Stimulated activated naive CD8-positive, alpha-beta T cell treated with anti-CD3 and anti-CD28 coated beads, Interleukin-15, amount 100 ng/mL, for 72 hours (primary cell): ENCODE data around the gene HES4.
"Not testable (repeated sequence)": the region's sequence is repeated elsewhere in the genome, so short reads cannot be mapped to it uniquely, and the experiment has no call there.

Experiments
- ATAC-seq: fragments of 150-1000 bp; cut with Tn5 transposase; 2 replicates; pipeline ENCODE4 v1.10.0; 2021; ENCODE audit warnings: mild to moderate bottlenecking, moderate library complexity
- DNase-seq, 2 donors: peaks; one replicate each; pipeline ENCODE4 v3.0.0; 2021 to 2022
- H3K27ac Mint-ChIP-seq, 2 donors: one replicate each; pipeline ENCODE4 v1.8.0; 2022; ENCODE audit warnings: mild to moderate bottlenecking in 2 of 2, mixed read lengths in 2 of 2, moderate library complexity in 2 of 2
- H3K27me3 Mint-ChIP-seq: one replicate; pipeline ENCODE4 v1.8.0; 2022; ENCODE audit warnings: mixed read lengths
- H3K4me1 Mint-ChIP-seq: one replicate; pipeline ENCODE4 v1.8.0; 2022; ENCODE audit warnings: mild to moderate bottlenecking, mixed read lengths
- H3K4me3 Mint-ChIP-seq, 2 donors: one replicate each; pipeline ENCODE4 v1.8.0; 2022; ENCODE audit warnings: mild to moderate bottlenecking in 2 of 2, mixed read lengths in 2 of 2, moderate library complexity in 1 of 2
- H3K9me3 Mint-ChIP-seq, 2 donors: one replicate each; pipeline ENCODE4 v1.8.0; 2022; ENCODE audit warnings: mixed read lengths in 2 of 2

HES4 gene

DNA sequence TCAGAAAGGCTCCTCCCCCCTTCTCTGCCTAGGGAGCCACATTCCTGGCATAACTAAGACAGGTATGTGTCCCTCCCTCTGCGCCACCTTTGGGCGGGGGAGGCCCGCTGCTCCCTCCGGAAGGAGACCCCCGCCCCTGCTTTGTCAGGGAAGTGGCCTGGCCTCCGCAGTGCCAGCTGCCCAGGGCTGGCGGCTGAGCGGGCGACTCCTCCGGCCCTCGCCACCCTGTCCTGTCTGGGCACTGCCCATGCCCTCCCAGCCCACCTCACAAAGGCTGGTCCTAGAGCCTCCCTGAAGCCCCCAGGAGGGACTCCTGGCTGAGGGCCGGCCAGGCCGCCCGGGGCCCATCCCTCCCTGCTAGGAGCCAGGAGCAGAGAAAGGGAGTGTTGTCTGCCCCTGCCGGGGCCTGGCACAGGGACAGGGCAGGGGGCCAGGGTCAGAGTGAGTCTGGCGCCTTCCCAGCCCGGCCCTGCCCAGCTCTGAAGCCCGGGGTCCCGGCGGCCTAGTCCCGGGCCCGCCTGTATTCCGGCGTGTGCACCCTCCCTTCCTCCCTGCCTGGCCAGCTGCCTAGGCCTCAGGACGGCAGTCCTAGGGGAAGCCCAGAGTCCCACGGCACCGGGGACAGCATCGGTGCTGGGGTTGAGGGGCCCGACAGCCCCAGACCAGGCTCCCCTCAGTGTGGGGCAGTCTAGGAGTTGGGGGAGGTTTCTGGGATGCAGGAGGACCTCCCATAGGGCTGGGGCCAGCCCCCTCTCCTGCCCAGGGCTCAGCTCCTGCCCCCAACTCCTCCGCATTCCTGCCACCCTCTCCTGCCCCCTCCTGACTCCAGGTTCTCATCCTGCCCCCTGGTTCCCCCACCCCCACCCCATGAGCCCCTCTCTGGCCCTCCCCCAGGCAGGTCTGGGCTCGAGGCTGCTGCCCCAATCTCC, 25.1 kb upstream of the HES4 start:
- ATAC-seq, result peak; percentile 4
- H3K27me3 Mint-ChIP-seq, result peaks cover 15% of the 10 kb centered on the region
- H3K27ac Mint-ChIP-seq, result no peak overlapping the region
- H3K4me1 Mint-ChIP-seq, result peaks cover 27% of the 10 kb centered on the region
- H3K4me3 Mint-ChIP-seq, result no peak overlapping the region
- DNase-seq, result no peak
- H3K9me3 Mint-ChIP-seq, result no peaks in the 10 kb centered on the region

DNA sequence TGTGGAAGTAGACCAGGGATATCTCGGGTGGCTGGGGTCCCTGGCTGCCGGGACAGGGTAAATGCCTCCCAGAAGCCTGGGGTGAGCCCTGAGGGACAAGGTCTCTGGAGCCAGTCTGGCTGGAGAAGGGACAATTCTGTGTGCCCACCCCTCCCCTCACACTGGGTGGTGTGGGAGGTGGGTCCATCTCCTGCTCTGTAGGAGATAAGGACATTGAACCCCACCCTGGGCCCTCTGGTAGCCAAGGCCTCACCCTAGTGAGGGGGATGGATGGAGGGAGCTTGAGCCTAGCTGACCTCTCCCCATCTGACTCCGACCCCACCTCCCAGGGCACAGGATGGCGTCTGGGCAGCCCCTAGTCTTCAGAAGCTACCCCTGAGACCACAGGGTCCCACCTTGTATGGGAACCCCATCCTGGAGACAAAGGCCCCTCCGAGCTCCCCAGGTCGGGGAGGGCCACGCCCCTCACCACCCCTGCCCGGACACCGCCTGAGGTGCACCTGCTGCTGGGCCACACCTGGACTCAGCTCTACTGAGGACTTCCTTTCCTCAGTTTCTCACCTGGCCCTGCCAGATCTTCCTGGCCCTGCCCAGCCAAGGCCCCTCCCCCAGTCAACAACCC, 24.4 kb upstream of the HES4 start:
- H3K9me3 Mint-ChIP-seq, result no peaks in the 10 kb centered on the region
- ATAC-seq (no peak), DNase-seq (no peak)
- H3K4me3 Mint-ChIP-seq, result no peak overlapping the region
- peaks cover 27% of the 10 kb centered on the region for H3K4me1 Mint-ChIP-seq
- H3K27ac Mint-ChIP-seq, result no peak overlapping the region
- peaks cover 15% of the 10 kb centered on the region for H3K27me3 Mint-ChIP-seq

DNA sequence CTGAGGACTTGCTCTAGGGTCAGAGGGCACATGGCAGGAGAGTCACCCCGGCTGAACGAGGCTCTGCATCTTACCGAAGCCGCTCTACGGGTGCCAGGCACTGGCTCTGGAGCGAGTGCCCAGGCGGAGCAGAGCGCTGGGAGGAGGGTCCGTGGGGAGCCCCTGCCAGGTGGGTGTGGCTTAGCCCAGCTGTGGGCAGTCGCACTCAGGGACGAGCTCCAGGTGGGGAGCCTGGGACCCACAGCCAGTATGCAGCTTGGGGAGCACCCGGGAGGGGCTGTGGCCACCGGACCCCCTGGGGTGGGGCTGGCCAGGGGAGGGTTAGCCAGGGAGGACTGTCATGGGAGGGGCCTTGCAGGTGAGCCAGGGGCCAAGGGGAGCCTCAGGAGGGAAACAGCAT, 23.8 kb upstream of the HES4 start:
- Mint-ChIP-seq H3K4me1 (peaks cover 27% of the 10 kb centered on the region), H3K4me3 (no peak overlapping the region), H3K27ac (no peak overlapping the region)

DNA sequence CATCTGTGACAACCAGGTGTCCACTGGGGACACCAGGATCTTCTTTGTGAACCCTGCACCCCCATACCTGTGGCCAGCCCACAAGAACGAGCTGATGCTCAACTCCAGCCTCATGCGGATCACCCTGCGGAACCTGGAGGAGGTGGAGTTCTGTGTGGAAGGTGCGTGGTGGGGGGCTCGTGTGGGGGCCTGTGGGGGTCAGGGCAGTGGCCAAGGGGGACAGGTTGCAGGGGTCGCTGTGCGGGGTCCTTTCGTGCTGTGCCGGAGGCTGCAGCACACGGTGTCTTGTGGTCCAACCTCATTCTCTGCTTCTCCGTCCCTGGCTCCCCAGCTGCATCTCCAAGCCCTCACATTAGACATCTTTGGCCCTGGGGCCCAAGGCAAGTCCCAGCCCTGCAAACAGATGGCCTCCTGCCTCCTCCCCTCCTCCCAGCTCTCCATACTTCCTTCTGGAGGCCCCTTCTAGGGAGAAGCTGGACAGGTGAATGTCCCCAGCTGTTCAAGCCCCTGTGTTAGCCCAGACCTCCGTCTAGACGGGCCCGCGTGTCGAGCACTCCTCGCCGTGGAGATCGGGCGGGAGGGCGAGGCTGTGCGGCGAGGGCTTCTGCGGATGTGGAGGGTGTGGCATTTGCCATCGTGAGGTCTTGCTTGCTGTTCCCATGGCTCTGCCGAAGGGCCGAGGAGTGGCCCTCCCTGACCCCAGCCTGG, 22.6 kb upstream of the HES4 start:
- Mint-ChIP-seq H3K4me1 (peaks cover 27% of the 10 kb centered on the region), H3K4me3 (no peak overlapping the region), H3K9me3 (no peaks in the 10 kb centered on the region), H3K27ac (no peak overlapping the region), H3K27me3 (peaks cover 15% of the 10 kb centered on the region)
- DNase-seq (no peak), ATAC-seq (no peak)

More for the DNA sequence above, 23.8 kb upstream of the HES4 start:
- H3K27me3 Mint-ChIP-seq, result peaks cover 15% of the 10 kb centered on the region
- H3K9me3 Mint-ChIP-seq, result no peaks in the 10 kb centered on the region
- ATAC-seq (no peak), DNase-seq (no peak)

DNA sequence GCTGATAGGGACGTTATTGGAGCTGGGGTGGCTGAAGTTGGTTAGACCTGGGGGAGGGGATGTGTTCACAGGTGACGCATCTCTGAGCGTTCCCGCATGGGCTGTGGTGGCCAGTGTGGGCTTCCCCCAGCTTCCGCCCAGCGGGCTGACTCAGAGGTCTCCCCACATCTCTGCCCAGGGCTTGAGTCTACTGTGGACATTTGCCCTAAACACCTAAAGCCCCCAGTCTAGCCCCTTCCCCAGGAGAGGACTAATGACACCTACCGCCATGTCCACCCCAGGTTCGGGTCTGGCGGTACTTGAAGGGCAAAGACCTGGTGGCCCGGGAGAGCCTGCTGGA, 22.0 kb upstream of the HES4 start:
- no peak overlapping the region for H3K4me3 Mint-ChIP-seq
- no peaks in the 10 kb centered on the region for H3K9me3 Mint-ChIP-seq
- H3K4me1 Mint-ChIP-seq, result peaks cover 32% of the 10 kb centered on the region
- H3K27ac Mint-ChIP-seq, result no peak overlapping the region
- H3K27me3 Mint-ChIP-seq, result peaks cover 15% of the 10 kb centered on the region
- ATAC-seq, result no peak
- DNase-seq, result no peak

DNA sequence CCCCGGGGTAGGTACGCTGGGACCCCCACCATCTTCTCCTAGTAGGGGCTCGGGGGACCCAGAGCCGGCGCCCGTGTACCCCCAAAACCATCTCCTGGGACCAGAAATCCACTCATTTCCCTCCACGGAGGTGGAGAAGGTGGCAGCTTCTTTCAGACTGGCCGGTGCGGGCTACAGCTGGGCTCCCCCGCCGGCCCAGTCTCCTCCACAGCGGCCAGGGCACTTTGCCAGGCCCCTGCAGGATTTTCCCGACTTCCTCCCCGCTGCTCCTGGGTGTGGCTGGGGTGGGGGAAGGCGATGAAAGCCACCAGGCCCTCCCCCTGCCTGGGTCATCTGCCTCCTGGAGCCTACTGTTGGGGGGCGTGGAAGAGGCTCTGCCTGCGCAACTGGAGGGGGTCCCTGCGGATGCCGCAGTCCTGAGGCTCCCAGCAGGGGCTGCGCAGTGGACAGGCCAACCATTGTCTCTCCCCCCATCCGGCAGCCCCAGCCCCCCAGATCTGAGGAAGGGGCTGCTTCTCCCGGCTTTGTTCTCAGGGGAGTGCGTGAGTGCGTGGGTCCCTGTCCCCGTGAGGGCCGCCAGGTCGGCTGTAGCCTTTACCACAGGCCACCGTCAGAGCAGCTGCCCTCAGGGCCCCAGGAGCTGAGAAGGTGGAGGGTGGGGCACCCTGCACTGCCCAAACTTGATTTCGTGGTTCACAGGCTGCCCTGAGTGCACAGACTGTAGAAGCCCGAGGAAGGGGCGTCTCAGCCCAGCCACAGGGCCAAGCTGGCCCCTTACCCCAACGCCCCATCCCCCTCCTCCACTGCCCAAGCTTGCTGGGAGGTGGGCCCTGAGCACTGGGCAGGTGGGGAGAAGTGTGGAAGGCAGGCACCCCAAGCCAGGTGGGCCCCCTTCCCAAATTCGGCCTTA, 21.4 kb upstream of the HES4 start:
- H3K27ac Mint-ChIP-seq, result no peak overlapping the region
- H3K27me3 Mint-ChIP-seq, result peaks cover 15% of the 10 kb centered on the region
- H3K9me3 Mint-ChIP-seq, result no peaks in the 10 kb centered on the region
- peaks cover 33% of the 10 kb centered on the region for H3K4me1 Mint-ChIP-seq
- ATAC-seq, result no peak
- peak overlapping the region; percentile 56 to 70 for H3K4me3 Mint-ChIP-seq
- DNase-seq, result no peak

DNA sequence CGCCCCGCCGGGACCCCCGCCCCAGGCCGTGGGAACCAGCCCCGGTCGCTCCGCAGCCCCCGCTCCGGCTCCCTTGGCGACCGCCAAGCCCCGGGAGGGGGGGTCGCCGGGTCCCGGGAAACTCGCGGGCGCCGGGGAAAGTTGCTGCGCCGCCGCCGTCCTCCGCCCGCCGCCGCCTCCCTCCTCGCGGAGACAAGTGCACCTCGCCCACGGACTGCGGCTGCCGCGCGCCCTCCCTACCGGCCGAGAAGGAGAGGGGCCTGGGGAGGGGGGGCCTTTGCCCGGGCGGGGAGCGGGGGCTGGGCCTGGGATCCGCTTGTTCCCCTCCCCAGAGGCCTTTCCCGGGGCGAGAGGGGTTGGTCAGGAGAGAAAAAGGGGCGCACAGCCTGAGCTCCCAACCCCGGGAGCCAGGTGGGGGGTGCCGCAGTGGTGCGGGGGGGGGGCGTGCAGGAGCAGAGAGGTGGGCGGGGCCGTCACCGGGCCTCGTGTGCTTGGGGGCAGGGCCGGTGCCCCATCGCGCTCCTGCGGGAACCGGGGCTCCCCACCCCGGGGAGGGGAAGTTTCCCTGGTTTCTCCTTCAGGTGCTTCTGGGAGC, 20.6 kb upstream of the HES4 start:
- ATAC-seq (peak; percentile 20), DNase-seq (peak in 1 of 2 donors; percentile 47)
- Mint-ChIP-seq H3K4me3 (peak overlapping the region; percentile 56 to 70), H3K9me3 (no peaks in the 10 kb centered on the region), H3K4me1 (peaks cover 33% of the 10 kb centered on the region), H3K27ac (no peak overlapping the region), H3K27me3 (peaks cover 15% of the 10 kb centered on the region)

DNA sequence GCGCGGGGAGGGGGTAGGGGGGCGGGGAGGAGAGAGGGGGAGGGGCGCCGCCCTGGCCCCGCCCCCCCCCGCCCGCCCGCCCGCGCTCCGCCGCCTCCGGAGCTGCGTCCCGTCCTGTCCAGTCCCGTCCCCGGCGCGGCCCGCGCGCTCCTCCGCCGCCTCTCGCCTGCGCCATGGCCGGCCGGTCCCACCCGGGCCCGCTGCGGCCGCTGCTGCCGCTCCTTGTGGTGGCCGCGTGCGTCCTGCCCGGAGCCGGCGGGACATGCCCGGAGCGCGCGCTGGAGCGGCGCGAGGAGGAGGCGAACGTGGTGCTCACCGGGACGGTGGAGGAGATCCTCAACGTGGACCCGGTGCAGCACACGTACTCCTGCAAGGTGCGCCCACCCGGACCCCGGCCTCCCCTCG, 20.1 kb upstream of the HES4 start, which contains the start of gene AGRN:
AGRN (plus strand) TSS at position 121 of the 405 bp plus-strand sequence; CDS start at position 174, 53 bp downstream.
- Mint-ChIP-seq H3K27me3 (peaks cover 15% of the 10 kb centered on the region), H3K27ac (peak within 1 kb of the TSS in 1 of 2 donors; percentile 19), H3K4me3 (peak within 1 kb of the TSS; percentile 69 to 84), H3K9me3 (no peaks in the 10 kb centered on the region), H3K4me1 (peaks cover 38% of the 10 kb centered on the region)
- DNase-seq (peak in 1 of 2 donors; percentile 51), ATAC-seq (peak; percentile 34)

DNA sequence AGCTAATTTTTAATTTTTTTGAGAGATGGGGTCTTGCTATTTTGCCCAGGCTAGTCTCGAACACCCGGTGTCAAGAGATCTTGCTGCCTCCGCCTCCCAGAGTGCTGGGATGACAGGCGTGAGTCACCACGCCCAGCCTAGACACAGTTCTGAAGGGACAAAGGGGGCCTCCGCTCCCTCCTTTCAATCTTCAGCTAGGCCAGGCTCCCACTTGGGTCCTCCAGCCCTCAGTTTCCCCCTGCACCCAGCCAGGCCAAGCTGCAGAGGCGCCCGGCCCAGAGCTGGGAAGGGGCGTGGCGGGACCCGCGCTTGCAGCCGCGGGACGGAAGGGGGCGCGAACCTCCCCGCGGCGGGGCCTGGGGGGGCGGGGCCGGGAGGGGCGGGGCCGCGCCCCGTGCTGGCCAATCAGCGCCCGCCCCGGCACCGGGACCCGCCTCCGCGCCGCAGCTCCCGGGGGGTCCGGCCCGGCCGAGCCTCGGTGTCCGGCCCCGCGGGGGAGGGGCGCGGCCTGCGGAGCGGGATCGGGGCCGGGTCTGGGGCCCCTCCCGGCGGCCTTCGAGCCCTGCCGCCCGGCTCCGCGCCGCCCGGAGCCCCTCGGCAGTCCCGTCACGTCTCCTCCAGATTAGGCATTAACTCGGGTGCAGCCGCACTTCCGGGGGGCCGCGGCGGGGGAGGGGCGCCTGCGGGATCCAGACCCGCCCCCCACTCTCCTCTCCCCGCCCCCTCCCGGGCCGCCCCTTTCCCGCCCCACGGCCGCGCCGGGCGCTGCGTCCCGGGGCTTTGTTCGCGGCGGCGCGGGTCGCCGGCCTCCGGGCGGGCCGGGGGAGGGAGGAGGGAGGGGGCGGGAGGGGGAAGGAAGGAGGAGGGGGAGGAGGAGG, 19.5 kb upstream of the HES4 start:
- ATAC-seq, result peak; percentile 73
- Mint-ChIP-seq H3K9me3 (no peaks in the 10 kb centered on the region), H3K4me3 (peak overlapping the region; percentile 57 to 64), H3K4me1 (peaks cover 44% of the 10 kb centered on the region), H3K27me3 (peaks cover 15% of the 10 kb centered on the region), H3K27ac (peak overlapping the region in 1 of 2 donors; percentile 19)
- peak; percentile 81 to 87 for DNase-seq

DNA sequence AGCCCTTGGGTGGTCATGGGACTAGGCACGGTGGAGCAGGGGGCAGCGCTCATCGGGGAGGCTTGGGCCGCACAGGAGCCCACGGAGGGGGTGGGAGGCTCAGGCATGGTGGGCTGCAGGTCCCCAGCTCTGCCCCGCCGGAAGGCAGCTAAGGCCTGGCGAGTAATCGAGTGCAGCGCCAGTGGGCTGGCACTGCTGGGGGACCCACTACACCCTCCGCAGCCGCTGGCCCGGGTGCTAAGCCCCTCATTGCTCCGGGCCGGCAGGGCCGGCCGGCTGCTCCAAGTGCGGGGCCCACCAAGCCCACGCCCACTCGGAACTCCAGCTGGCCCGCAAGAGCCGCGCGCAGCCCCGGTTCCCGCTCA, 18.4 kb upstream of the HES4 start:
- not testable (repeated sequence) for H3K27ac Mint-ChIP-seq, H3K9me3 Mint-ChIP-seq, DNase-seq, ATAC-seq, H3K4me3 Mint-ChIP-seq
- Mint-ChIP-seq H3K27me3 (peaks cover 13% of the 10 kb centered on the region), H3K4me1 (peaks cover 53% of the 10 kb centered on the region)

DNA sequence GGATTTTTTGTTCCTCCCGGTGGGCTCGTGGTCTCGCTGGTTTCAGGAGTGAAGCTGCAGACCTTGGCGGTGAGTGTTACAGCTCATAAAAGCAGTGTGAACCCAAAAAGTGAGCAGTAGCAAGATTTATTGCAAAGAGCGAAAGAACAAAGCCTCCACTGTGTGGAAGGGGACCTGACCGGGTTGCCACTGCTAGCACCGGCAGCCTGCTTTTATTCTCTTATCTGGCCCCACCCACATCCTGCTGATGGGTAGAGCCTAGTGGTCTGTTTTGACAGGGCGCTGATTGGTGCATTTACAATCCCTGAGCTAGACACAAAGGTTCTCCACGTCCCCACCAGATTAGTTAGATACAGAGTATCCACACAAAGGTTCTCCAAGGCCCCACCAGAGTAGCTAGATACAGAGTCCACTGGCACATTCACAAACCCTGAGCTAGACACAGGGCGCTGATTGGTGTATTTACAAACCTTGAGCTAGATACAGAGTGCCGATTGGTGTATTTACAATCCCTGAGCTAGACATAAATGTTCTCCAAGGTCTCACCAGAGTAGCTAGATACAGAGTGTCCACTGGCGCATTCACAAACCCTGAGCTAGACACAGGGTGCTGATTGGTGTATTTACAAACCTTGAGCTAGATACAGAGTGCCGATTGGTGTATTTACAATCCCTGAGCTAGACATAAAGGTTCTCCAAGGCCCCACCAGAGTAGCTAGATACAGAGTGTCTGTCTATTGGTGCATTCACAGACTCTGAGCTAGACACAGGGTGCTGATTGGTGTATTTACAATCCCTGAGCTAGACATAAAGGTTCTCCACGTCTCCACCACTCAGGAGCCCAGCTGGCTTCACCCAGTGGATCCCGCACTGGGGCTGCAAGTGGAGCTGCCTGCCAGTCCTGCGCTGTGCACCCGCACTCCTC, 17.8 kb upstream of the HES4 start:
- not testable (repeated sequence) for ATAC-seq, H3K27ac Mint-ChIP-seq, DNase-seq, H3K27me3 Mint-ChIP-seq, H3K9me3 Mint-ChIP-seq
- H3K4me1 Mint-ChIP-seq, result peaks cover 53% of the 10 kb centered on the region
- H3K4me3 Mint-ChIP-seq, result peak overlapping the region; percentile 15 to 52

DNA sequence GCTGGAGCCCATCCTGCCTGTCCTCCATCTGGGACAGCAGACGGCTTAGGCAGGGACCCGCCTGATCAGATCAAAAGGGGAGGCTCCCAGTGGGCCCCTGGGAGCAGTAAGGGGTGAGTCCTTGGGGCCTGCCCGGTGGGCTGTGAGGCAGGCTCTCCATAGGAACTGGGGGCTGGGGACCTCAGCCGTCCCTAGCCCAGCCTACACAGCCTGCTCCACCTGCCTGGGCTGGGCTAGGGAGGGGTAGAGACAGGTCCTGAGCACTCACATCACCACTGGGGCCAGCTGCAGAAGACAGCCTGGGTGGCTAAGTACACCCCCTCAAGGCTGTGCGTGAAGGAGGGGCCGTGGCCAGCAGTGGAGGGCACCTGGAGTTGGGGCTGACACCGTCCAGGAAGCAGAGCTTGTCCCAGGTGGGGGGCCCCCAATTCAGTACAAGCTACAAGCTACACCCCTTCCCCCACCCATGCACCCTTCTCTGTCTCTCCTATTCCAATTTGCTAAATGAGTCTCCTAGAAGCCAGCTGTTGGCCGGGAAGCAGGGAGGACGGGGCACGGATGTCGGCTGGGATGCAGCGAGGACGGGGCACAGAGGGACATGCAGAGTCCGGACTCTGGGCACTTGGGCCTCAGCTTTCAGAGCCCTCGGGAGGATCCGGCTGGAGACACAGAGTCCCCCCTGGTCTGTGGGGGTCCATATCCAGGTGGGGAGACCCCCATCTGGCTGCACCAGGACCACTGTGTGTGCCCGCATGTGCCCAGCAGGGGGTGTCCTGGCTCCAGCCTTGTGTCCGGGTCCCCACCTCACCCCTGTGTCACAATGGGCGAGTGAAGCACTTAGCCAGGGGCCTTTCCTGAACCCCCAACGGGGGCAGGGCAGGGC, 15.1 kb upstream of the HES4 start:
- DNase-seq (no peak), ATAC-seq (no peak)
- H3K27me3 Mint-ChIP-seq, result no peaks in the 10 kb centered on the region
- H3K4me3 Mint-ChIP-seq, result peak overlapping the region; percentile 91 to 99
- H3K9me3 Mint-ChIP-seq, result no peaks in the 10 kb centered on the region
- peak overlapping the region; percentile 92 to 99 for H3K27ac Mint-ChIP-seq
- H3K4me1 Mint-ChIP-seq, result peaks cover 37% of the 10 kb centered on the region
